Endodermal cell (in vitro differentiated cells): ENCODE measurements around the gene LRRC9. TPM values are rescaled to one million over a fixed set of nuclear protein-coding genes. Genes with fewer than 3 reads are reported as not detected.

Source experiments
- DNase-seq: peaks from one replicate; pipeline ENCODE4 v3.0.0-alpha.2; 2017
- H3K27ac ChIP-seq: 2 replicates; pipeline ENCODE4 v1.5.1; 2013; ENCODE audit warnings: mild to moderate bottlenecking, low read depth, low read length, moderate library complexity
- H3K27me3 ChIP-seq: 2 replicates; pipeline ENCODE4 v1.6.1; 2013; ENCODE audit warnings: mild to moderate bottlenecking, low read length, moderate library complexity; ENCODE audit not compliant: insufficient read depth, control insufficient read depth, poor library complexity, severe bottlenecking
- H3K36me3 ChIP-seq: 2 replicates; pipeline ENCODE4 v1.7.0; 2013; ENCODE audit warnings: mild to moderate bottlenecking, low read length, moderate library complexity; ENCODE audit not compliant: control insufficient read depth, insufficient read depth
- H3K4me1 ChIP-seq: one replicate; pipeline ENCODE4 v1.7.0; 2013; ENCODE audit warnings: low read length; ENCODE audit not compliant: control insufficient read depth, insufficient read depth
- H3K4me3 ChIP-seq: 2 replicates; pipeline ENCODE4 v1.5.1; 2013; ENCODE audit warnings: mild to moderate bottlenecking, low read length, moderate library complexity
- H3K9ac ChIP-seq: 2 replicates; pipeline ENCODE4 v1.6.1; 2013; ENCODE audit warnings: mild to moderate bottlenecking, low read length, moderate library complexity; ENCODE audit not compliant: poor library complexity, severe bottlenecking; ENCODE audit errors: extremely low read depth
- H3K9me3 ChIP-seq: 2 replicates; pipeline ENCODE4 v1.6.1; 2013; ENCODE audit warnings: mild to moderate bottlenecking, low read length, moderate library complexity; ENCODE audit not compliant: control insufficient read depth
- H3K27ac Mint-ChIP-seq: 2 replicates; pipeline ENCODE4 v1.8.0; 2020; ENCODE audit warnings: mixed read lengths
- H3K27me3 Mint-ChIP-seq: 2 replicates; pipeline ENCODE4 v1.8.0; 2021; ENCODE audit warnings: mild to moderate bottlenecking, mixed read lengths; ENCODE audit not compliant: insufficient read depth
- H3K36me3 Mint-ChIP-seq: 2 replicates; pipeline ENCODE4 v1.8.0; 2020; ENCODE audit warnings: low read depth, mixed read lengths
- H3K4me1 Mint-ChIP-seq: 2 replicates; pipeline ENCODE4 v1.8.0; 2020; ENCODE audit warnings: mixed read lengths
- H3K4me3 Mint-ChIP-seq: 2 replicates; pipeline ENCODE4 v1.8.0; 2020; ENCODE audit warnings: mild to moderate bottlenecking, moderate library complexity, mixed read lengths
- H3K9me3 Mint-ChIP-seq: 2 replicates; pipeline ENCODE4 v1.8.0; 2020; ENCODE audit warnings: mild to moderate bottlenecking, mixed read lengths
- WGBS, 2 experiments: methylation state at CpG; one replicate each; pipeline versions ENCODE4 v1.1.5 to v1.1.7; 2013; ENCODE audit warnings: missing lambda C conversion rate in 2 of 2, mixed read lengths in 1 of 2; ENCODE audit not compliant: insufficient coverage in 1 of 2, insufficient read length in 1 of 2; 5-methylcytosine and 5-hydroxymethylcytosine counted together
- total RNA-seq, 2 donors: library from RNA; stranded (reverse); fragmentation: NEBNext Ultra II Directional in 1 of 2; extraction: Animal tissue kit (Norgen Biotek cat#: 25700) in 1 of 2; gene quantifications; 2 replicates in 1 of 2; 3 replicates in 1 of 2; pipeline ENCODE4 v1.2.1, GENCODE V29; 2021
- TF ChIP-seq, protein P1 (sequence below): fragments of 200-600 bp; sonication (generic); conservative IDR thresholded peaks from 2 replicates; pipeline ENCODE4 v1.5.0; 2021; ENCODE audit warnings: antibody characterized with exemption, mild to moderate bottlenecking

The LRRC9 gene
- total RNA-seq, 2 donors from 2014 or later, result 3.0 to 3.5 TPM

DNA sequence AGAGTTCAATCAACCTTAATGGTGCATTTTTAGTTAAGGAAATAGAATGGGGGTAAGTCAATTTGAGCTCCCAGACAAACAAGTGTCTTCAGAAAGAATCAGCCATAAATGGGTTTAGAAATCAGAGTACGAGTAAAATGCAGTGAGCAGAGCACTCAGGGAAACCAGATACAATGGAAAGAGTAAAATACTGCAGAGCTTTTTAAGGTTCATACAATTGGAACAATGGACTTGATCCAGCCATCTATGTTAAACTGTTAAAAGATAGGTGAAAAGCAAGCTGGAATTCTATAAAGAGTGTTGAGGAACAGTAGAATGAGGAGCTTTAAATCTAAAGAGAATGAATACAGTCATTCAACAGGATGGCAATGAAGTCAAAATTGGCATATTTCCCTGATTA is 147.9 kb downstream of the LRRC9 start:
- no peaks in the 10 kb centered on the region for H3K27me3 ChIP-seq
- H3K27ac ChIP-seq, result no peak overlapping the region
- no peaks in the 10 kb centered on the region for H3K36me3 ChIP-seq
- DNase-seq, result no peak
- no peaks in the 10 kb centered on the region for H3K9me3 ChIP-seq
- H3K9ac ChIP-seq, result no peak overlapping the region
- H3K4me3 Mint-ChIP-seq, result no peak overlapping the region
- H3K36me3 Mint-ChIP-seq, result no peaks in the 10 kb centered on the region
- WGBS, 2 experiments, result 88 to 100% methylated on average over 1 of the region's 1 CpG
- no peaks in the 10 kb centered on the region for H3K27me3 Mint-ChIP-seq
- TF ChIP-seq, protein P1, sequence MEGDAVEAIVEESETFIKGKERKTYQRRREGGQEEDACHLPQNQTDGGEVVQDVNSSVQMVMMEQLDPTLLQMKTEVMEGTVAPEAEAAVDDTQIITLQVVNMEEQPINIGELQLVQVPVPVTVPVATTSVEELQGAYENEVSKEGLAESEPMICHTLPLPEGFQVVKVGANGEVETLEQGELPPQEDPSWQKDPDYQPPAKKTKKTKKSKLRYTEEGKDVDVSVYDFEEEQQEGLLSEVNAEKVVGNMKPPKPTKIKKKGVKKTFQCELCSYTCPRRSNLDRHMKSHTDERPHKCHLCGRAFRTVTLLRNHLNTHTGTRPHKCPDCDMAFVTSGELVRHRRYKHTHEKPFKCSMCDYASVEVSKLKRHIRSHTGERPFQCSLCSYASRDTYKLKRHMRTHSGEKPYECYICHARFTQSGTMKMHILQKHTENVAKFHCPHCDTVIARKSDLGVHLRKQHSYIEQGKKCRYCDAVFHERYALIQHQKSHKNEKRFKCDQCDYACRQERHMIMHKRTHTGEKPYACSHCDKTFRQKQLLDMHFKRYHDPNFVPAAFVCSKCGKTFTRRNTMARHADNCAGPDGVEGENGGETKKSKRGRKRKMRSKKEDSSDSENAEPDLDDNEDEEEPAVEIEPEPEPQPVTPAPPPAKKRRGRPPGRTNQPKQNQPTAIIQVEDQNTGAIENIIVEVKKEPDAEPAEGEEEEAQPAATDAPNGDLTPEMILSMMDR, result no peak
- no peak overlapping the region for H3K4me3 ChIP-seq
- no peaks in the 10 kb centered on the region for H3K4me1 Mint-ChIP-seq
- no peaks in the 10 kb centered on the region for H3K9me3 Mint-ChIP-seq
- H3K4me1 ChIP-seq, result no peaks in the 10 kb centered on the region
- no peak overlapping the region for H3K27ac Mint-ChIP-seq

DNA sequence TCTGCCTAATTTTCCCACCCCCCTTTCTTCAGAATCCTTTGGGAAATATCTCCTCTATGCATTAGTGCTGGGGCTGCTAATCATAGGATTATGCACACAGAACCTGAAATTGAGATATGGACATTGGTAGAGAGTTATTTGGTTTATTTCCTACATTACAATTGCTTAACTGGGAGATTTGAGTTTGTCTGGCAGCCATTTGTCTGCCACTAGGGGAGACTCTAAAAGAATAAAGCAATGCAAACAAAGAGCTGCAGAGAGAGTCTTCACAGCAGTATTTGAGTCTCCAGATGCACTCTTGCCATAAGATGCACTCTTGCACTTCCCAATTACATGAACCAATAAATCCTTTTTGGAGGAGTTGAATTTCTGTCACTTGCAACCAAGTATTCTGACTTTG is 159.8 kb downstream of the LRRC9 start:
- H3K27me3 Mint-ChIP-seq, result no peaks in the 10 kb centered on the region
- no peaks in the 10 kb centered on the region for H3K36me3 ChIP-seq
- DNase-seq, result no peak
- H3K27me3 ChIP-seq, result no peaks in the 10 kb centered on the region
- H3K9me3 ChIP-seq, result peaks cover 6% of the 10 kb centered on the region
- TF ChIP-seq, protein P1, result peak; percentile 69
- no peak overlapping the region for H3K4me3 Mint-ChIP-seq
- H3K4me1 Mint-ChIP-seq, result peaks cover 7% of the 10 kb centered on the region
- peaks cover 19% of the 10 kb centered on the region for H3K9me3 Mint-ChIP-seq
- H3K27ac Mint-ChIP-seq, result no peak overlapping the region
- no peaks in the 10 kb centered on the region for H3K36me3 Mint-ChIP-seq
- no peak overlapping the region for H3K9ac ChIP-seq
- peaks cover 4% of the 10 kb centered on the region for H3K4me1 ChIP-seq
- no peak overlapping the region for H3K4me3 ChIP-seq
- no peak overlapping the region for H3K27ac ChIP-seq

- Mint-ChIP-seq H3K27me3 (no peaks in the 10 kb centered on the region), H3K4me3 (no peak overlapping the region), H3K27ac (no peak overlapping the region), H3K9me3 (no peaks in the 10 kb centered on the region), H3K4me1 (peaks cover under 1% of the 10 kb centered on the region), H3K36me3 (no peaks in the 10 kb centered on the region)
- Histone ChIP-seq H3K9ac (no peak overlapping the region), H3K9me3 (no peaks in the 10 kb centered on the region), H3K36me3 (no peaks in the 10 kb centered on the region), H3K27ac (no peak overlapping the region), H3K4me1 (no peaks in the 10 kb centered on the region), H3K27me3 (no peaks in the 10 kb centered on the region), H3K4me3 (no peak overlapping the region)
- TF ChIP-seq, protein P1, result no peak
- DNase-seq, result no peak
Measured at GRCh38 chr14:60085085-60085484, 165.1 kb downstream of the LRRC9 start.
